BLaER1 (cell line): ENCODE results near the gene BANP.

Source experiments
- H3K27ac ChIP-seq: shearing (Covaris generic); formaldehyde crosslinking; 2 replicates; pipeline ENCODE4 v1.8.1; 2022
- H3K27me3 ChIP-seq: shearing (Covaris generic); formaldehyde crosslinking; 2 replicates; pipeline ENCODE4 v1.8.1; 2022
- H3K36me3 ChIP-seq: shearing (Covaris generic); formaldehyde crosslinking; 2 replicates; pipeline ENCODE4 v1.8.1; 2022
- H3K4me1 ChIP-seq: shearing (Covaris generic); formaldehyde crosslinking; 2 replicates; pipeline ENCODE4 v1.8.1; 2022
- H3K4me2 ChIP-seq: shearing (Covaris generic); formaldehyde crosslinking; 2 replicates; pipeline ENCODE4 v1.8.1; 2022
- H3K4me3 ChIP-seq: shearing (Covaris generic); formaldehyde crosslinking; 2 replicates; pipeline ENCODE4 v1.8.1; 2022
- H3K9ac ChIP-seq: shearing (Covaris generic); formaldehyde crosslinking; 2 replicates; pipeline ENCODE4 v1.8.1; 2022
- H3K9me3 ChIP-seq: shearing (Covaris generic); formaldehyde crosslinking; 2 replicates; pipeline ENCODE4 v1.8.1; 2022
- H4K20me1 ChIP-seq: shearing (Covaris generic); formaldehyde crosslinking; 2 replicates; pipeline ENCODE4 v1.8.1; 2022
- Cebpa-rat ChIP-seq: shearing (Covaris generic); IDR thresholded peaks from 2 replicates; pipeline ENCODE4 v1.8.1; 2022

The BANP gene

DNA sequence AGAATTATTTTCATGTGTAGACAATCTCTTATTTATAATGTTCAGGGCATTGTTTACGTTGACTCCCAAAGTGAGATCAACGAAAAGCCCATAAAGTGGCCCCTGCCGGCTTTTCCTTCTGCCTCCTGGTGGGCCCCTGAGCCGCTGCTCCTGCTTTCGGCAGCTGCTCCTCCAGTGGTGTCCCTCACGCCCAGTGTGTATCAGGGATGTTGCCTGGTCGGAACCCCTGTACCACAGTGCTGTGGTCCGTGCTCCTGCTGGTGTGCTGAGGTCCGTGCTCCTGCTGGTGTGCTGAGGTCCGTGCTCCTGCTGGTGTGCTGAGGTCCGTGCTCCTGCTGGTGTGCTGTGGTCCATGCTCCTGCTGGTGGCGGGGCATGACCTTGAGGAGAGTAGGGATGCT is 107.6 kb downstream of the BANP start:
- H3K4me3 ChIP-seq = no peak overlapping the region
- H3K27me3 ChIP-seq = no peaks in the 10 kb centered on the region
- H3K4me2 ChIP-seq = no peak overlapping the region
- no peak overlapping the region for H3K27ac ChIP-seq
- H4K20me1 ChIP-seq = no peaks in the 10 kb centered on the region; the same call in 1 of the 2 replicates
- no peak overlapping the region for H3K9ac ChIP-seq
- H3K4me1 ChIP-seq = peaks cover 9% of the 10 kb centered on the region; the same call in 1 of the 2 replicates
- TF ChIP-seq Cebpa-rat = no peak
- H3K9me3 ChIP-seq = no peaks in the 10 kb centered on the region
- H3K36me3 ChIP-seq = peaks cover 52% of the 10 kb centered on the region

DNA sequence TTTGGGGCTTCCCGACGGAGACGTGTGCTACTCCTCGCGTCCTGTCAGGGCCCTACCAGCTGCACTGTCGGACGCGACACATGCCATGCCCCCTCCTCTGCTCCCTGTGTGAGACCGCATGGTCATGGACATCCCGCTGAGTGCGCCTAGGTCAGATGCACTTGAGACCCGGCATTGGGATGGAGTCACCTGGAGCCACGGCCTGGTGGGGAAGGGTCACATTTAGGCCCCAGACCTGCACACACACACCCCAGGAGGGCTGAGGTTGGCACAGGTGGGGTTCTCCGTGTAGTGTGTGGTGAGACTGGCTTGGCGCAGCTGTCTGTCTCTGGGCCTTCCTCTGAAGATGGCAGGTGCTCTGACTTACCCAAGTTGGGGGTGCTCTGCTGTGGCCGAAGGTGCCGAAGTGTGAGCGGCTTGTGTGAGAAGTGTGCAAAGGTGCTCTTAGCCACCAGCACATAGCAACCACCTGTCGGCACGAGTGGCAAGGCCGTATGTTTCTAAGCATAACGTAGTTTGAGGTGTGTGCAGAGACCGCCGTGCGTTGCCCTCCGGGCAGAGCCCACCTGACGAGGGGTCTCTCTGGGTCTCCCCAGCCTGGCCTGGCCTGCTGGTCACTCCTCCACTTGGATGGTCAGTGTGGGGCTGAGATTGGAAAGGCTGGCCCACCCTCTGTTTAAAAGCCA is 108.6 kb downstream of the BANP start:
- peaks cover 48% of the 10 kb centered on the region for H3K36me3 ChIP-seq
- H3K27ac ChIP-seq = no peak overlapping the region
- H3K4me1 ChIP-seq = peaks cover 19% of the 10 kb centered on the region
- no peak overlapping the region for H3K4me3 ChIP-seq
- no peaks in the 10 kb centered on the region for H3K9me3 ChIP-seq
- no peak for TF ChIP-seq Cebpa-rat
- H3K27me3 ChIP-seq = no peaks in the 10 kb centered on the region
- H3K9ac ChIP-seq = no peak overlapping the region
- no peaks in the 10 kb centered on the region; the same call in 1 of the 2 replicates for H4K20me1 ChIP-seq
- no peak overlapping the region for H3K4me2 ChIP-seq

DNA sequence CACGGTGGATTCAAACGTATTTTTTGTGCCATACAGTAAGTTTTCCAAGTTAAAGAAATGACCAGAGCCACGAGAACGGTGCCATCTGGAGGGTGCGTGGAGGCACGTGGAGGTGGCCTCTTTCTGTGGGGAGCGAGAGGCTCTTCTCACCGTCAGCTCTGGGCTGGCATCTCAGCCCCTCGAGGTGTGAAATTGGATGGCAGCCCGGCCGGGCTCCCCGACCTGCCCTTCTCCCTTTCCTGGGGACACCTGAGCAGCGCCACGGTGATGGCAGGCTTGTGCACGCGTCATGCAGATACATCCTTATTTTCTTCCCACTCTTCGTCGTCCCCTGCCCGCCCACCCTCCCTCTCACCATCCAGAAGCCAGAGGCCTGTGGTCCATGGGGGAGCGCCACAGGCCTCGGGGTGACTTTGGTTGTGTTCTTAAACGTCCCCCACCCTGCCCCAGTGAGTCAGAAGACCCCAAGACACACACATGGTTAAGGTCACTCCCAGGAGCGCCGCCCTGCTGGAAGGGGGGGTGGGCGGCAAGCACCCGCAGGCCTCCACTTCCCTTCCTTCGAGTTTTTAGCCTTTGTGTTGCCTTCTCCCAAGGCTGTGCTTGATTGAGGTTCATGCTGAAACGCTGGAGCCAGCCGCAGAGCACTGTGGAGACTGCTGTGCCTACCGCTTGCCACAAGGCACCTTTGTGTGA is 109.4 kb downstream of the BANP start:
- Histone ChIP-seq H3K27ac (no peak overlapping the region), H3K4me3 (no peak overlapping the region), H3K36me3 (peaks cover 48% of the 10 kb centered on the region), H3K27me3 (no peaks in the 10 kb centered on the region), H4K20me1 (peaks cover 3% of the 10 kb centered on the region; the same call in 1 of the 2 replicates), H3K4me1 (peaks cover 27% of the 10 kb centered on the region), H3K4me2 (no peak overlapping the region), H3K9me3 (no peaks in the 10 kb centered on the region), H3K9ac (no peak overlapping the region)
- TF ChIP-seq Cebpa-rat = no peak

- Histone ChIP-seq H3K4me3 (no peak overlapping the region), H3K9ac (no peak overlapping the region), H3K36me3 (peaks cover 48% of the 10 kb centered on the region), H4K20me1 (peaks cover 7% of the 10 kb centered on the region; the same call in 1 of the 2 replicates), H3K4me2 (no peak overlapping the region), H3K9me3 (no peaks in the 10 kb centered on the region), H3K27me3 (no peaks in the 10 kb centered on the region), H3K27ac (no peak overlapping the region), H3K4me1 (peaks cover 36% of the 10 kb centered on the region)
- TF ChIP-seq Cebpa-rat = no peak
Observed at GRCh38 chr16:88061346-88062110, 110.3 kb downstream of the BANP start.

DNA sequence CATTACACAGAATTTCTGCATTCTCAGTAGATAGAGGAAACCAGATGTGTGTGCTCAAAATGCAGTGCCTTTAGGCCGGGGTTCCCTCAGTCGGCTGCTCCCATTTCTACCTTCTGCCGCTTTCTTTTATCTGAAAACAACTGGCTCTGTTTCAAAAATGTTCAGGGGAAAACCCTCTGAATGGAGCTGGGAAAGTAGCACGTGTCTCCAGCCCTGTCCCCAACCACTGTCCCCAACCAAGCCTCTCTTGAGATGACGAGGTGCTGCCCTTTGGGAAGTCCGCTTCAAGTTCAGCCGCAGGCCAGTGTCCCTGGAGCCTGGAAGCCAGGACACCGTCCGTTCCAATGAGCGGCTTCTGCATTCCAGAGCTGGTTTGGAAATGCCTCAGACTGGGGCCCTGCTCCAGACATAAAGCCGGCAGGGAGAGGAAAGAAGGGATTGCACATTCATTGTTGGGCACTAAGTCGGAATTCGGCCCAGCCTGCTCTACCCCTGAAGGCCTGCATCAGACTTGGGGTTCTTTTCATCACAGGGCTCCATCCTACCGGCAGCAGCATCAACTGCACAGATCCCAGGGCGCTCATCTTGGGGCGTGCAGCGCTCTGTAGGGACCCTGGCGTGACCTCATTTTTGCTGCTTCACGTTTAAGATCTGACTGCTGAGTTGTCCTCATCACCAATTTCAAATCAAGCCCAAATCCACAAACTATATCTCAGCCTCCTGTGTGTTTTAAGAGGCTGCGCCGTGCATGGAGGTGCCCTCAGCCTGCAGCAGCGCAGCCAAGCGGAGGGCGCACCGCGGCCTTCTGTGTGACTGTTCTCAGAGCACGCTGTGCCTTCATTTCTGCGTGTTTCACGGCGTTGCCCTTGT is 111.3 kb downstream of the BANP start:
- no peak for TF ChIP-seq Cebpa-rat
- Histone ChIP-seq H3K9me3 (no peaks in the 10 kb centered on the region), H4K20me1 (peaks cover 7% of the 10 kb centered on the region; the same call in 1 of the 2 replicates), H3K4me3 (no peak overlapping the region), H3K4me1 (peaks cover 46% of the 10 kb centered on the region), H3K4me2 (no peak overlapping the region), H3K27me3 (no peaks in the 10 kb centered on the region), H3K36me3 (peaks cover 42% of the 10 kb centered on the region), H3K9ac (no peak overlapping the region), H3K27ac (no peak overlapping the region)

DNA sequence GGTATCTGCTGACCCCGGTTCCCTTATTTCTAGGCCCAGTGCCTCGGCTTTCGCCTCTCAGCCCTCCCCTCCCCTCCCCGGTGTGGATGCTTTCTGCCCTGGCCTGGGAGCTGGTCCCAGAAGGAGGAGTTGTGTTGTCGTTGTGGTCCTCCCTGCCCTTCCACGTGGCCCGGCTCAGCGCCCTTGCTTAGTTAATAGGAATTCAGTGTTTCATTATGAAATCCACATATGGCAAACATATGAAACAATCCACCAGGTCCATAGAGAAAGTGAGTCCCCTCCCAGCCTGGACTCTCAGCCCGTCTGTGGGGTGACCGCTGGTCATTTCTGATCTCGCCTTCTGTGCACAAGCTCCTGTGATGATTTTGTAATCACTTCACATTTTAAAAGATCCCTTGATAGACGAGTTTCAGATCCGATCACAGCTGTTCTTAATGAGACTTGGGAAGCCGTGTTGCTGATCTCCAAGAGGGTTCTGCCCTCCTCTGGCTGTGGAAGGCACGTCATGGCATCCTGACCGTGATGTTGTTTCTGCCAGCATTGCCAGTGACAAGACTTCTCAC is 112.1 kb downstream of the BANP start:
- Histone ChIP-seq H3K36me3 (peaks cover 35% of the 10 kb centered on the region), H3K4me1 (peaks cover 53% of the 10 kb centered on the region), H3K27me3 (no peaks in the 10 kb centered on the region), H3K27ac (no peak overlapping the region), H3K4me3 (no peak overlapping the region), H3K9ac (no peak overlapping the region), H3K9me3 (no peaks in the 10 kb centered on the region), H3K4me2 (no peak overlapping the region), H4K20me1 (peaks cover 7% of the 10 kb centered on the region; the same call in 1 of the 2 replicates)
- TF ChIP-seq Cebpa-rat = no peak

- Histone ChIP-seq H3K9ac (peak overlapping the region; percentile 61; the same call in 1 of the 2 replicates), H3K27me3 (no peaks in the 10 kb centered on the region), H3K4me3 (no peak overlapping the region), H3K27ac (peak overlapping the region; percentile 91), H3K9me3 (no peaks in the 10 kb centered on the region), H3K4me2 (peak overlapping the region; percentile 91), H3K36me3 (peaks cover 28% of the 10 kb centered on the region), H3K4me1 (peaks cover 63% of the 10 kb centered on the region), H4K20me1 (peaks cover 7% of the 10 kb centered on the region; the same call in 1 of the 2 replicates)
- TF ChIP-seq Cebpa-rat = no peak
Observed at GRCh38 chr16:88064011-88064888, 113.0 kb downstream of the BANP start.
